Glomerular visceral epithelial cell (primary cell): ENCODE data around the gene GPBP1L1.
"Not testable (repeated sequence)": the region's sequence is repeated elsewhere in the genome, so short reads cannot be mapped to it uniquely, and the experiment has no call there.

Experiments used
- DNase-seq: peaks from one replicate; pipeline ENCODE4 v3.0.0-alpha.2; 2016; ENCODE audit errors: extremely low spot score

Gene GPBP1L1

DNA sequence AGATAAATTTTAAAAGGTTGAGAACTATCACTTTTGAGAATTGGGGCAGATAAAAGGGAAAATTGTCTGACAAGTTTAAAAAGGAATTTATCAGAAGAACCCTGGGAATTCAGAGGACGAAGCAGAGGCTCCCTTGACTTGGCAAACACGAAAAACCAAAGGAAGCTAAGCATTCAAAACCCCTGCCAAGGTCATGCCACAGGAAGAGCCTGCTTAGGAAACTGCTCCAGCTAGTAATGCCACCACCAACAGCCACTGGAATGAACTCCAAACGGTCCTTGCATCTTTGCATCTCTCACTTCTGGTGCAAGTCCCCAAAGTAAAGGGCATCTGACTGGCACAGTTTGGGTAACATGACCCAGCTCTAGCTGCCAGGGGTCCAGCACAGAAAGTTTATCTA lies 7.2 kb downstream of the GPBP1L1 start:
- DNase-seq = peak; percentile 4

DNA sequence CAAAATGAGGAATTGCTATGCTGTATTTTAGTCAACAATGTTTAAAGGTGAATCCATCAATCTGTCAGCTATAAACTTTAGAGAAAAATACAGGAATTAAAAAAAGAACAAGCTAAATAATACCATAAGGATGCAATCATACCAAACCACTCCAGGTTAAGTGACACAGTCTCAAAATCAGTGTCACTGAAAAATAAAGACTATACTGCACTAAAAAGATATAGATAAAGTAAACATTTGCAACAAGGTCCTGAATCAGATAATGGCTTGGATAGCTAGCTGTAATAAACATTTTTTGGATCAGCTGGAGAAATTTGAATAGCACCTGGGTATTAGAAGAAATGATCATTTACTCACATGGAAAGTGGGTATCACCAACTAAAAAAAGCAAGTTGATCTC lies 7.8 kb downstream of the GPBP1L1 start:
- no peak for DNase-seq

DNA sequence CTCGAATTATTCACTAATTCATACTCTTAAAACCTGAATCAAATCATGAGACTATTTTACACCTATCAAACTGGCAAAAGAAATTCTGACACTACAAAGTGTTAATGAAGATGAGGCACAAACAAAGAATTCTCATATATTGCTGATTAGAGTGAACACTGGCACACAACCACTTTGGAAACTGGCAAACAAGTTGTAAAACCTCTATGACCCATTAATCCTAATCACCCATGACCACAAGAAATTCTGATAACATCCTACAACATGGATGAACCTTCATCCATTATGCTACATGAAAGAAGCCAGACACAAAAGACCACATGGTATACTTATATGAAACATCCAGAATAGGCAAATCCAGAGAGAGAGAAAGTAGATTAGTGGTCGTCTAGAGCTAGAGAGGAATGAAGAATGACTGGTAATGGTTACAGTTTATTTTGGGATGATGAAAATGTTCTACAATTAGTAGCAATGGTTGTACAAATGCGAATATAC lies 8.5 kb downstream of the GPBP1L1 start:
- DNase-seq = no peak

DNA sequence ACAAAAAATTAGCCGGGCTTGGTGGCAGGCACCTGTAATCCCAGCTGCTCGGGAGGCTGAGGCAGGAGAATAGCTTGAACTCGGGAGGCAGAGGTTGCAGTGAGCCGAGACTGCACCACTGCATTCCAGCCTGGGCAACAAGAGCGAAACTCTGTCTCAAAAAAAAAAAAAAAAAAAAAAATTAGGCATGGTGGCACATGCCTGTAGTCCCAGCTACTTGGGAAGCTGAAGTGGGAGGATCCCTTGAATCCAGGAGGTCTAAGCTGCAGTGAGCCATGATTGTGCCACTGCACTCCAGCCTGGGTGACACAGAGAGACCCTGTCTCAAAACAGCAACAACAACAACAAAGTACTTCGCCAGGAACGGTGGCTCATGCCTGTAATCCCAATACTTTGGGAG lies 9.8 kb downstream of the GPBP1L1 start:
- not testable (repeated sequence) for DNase-seq

DNA sequence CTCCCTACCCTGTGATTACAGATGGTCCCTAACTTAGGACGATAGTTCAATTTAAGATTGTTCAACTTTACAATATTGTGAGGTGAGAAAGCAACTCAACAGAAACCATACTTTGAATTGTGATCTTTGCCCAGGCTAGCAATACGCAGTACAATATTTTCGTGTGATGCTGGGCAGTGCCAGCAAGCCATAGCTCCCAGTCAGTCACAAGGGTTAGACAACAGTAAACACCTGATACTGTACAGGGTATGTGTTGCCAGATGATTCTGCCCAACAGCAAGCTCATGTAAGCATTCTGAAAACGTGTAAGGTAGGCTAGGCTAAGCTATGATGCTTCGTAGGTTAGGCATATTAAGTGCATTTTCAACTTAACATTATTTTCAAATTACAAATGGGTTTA lies 11.9 kb downstream of the GPBP1L1 start:
- no peak for DNase-seq

DNA sequence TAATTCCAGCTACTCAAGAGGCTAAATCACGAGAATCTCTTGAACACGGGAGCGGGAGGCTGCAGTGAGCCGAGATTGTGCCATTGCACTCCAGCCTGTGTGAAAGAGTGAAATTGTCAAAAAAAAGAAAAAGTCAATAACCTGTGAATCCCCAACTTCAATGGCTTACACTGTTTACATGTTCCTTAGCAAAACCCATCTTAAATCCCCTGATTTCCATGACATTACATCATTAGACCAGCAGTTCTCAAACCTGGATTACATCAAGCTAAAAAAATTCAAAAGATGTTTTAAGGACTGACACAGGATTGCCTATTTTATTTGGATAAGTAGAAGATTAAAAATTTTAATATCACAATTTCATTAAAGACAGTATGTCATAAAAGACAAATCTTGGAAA lies 12.4 kb downstream of the GPBP1L1 start:
- DNase-seq = no peak

DNA sequence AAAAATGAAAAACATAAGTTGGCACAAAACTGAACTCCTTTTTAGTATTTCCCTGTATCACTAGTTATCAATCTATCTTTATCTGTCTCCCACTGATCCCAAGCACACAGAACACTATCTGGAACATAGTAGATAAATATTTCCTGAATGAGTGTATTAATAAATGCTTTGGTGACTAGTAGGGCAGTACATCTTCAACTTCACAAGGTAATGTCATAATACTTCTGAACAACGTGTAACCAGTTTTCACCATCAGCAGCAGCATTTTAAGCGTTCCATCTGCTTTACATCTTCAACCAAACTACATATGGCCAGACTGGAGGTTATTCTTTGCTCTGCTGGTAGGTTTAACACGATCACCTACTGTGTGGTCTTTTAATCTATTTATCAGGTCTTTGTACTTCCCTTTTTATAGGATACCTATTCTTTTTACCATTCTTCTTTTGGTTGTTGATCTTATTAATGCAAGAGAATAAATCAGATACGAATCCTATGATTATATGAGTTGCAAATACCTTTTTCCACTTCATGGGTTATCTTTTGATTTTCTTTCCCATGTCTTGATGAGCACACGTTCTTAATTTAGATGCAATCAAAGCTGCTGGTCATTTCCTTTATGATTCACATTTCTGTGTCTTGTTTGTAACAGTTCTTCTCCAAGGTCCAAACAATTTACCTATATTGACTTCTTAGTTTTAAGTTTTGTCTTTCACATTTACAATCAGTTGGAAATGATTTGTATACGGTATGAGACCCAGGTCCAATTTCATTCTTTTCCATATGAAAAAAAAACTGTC lies 16.3 kb downstream of the GPBP1L1 start:
- no peak for DNase-seq

DNA sequence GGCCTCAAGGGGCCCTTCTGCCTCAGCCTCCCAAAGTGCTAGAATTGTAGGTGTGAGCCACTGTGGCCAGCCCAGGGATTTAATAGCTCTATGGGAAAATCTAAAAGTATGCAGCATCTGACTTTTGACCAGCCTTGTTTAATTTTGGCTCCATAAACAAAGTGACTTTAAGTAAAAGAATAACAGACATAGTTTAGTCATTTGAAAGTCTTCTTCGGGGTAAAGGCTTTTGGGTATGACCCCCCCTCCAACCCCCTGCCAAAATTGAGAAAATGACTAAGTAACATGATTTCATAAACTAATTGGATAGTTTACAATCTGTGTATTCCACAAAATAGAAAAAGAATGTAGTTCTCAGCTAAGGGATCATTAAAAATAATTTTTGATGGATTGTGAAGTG lies 17.0 kb downstream of the GPBP1L1 start:
- no peak for DNase-seq

DNA sequence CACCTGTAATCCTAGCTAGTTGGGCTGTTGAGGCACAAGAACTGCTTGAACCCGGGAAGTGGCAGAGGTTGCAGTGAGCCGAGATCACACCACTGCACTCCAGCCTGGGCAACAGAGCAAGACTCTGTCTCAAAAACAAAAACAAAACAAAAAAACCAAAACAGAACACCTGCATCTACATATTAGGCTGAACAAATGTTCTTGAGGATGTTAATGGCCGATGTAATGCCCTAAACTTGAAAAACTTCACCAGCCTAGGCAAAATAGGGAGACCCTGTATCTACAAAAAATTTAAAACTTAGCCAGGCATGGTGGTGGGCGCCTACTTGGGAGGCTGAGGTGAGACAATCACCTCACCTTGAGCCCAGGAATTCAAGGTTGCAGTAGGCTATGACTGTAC lies 17.8 kb downstream of the GPBP1L1 start:
- DNase-seq = no peak

DNA sequence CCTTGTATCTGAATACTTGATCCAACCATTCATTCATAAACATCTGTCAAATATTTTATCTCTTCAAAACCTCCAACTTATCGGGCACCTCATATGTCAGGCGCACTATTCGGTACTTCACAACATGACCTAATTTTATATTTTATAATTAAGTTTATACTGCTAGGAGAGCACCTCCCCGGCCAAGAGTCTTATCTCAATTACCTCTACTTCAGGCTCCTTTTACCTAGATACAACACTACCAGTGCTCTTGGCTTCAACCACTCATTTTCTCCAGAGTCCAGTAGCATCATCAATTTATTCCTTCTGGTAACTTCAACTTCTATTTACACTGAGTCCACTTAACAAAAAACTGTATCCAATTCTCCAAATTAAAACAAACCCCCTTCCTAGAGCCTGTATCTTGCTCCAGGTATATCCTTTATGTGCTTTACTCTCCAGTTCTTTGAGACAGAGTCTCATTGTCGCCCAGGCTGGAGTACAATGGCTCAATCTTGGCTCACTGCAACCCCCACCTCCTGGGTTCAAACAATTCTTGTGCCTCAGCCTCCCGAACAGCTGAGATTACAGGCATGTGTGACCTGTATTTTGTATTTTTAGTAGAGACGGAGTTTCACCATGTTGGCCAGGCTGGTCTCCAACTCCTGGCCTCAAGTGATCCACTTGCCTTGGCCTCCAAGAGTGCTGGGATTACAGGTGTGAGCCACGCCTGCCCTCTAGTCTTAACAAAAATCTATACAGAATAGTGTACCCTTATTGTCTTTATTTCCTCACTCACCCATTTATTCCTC lies 18.8 kb downstream of the GPBP1L1 start:
- DNase-seq = no peak

DNA sequence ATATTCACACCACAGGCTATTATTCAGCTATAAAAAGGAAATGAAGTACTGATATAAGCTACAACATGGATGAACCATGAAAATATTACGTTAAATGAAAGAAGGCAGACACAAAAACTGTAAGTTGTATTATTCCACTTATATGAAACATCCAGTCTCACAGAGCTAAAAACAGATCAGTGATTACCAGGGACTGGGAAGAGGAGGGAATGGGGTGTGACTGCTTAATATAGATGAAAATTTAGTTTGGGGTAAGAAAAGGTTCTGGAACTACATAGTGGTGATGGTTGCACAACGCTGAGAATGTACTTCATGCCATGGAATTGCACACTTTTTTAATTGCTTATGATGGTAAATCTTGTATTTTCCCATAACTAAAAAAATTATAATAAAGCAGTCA lies 19.5 kb downstream of the GPBP1L1 start:
- no peak for DNase-seq

DNA sequence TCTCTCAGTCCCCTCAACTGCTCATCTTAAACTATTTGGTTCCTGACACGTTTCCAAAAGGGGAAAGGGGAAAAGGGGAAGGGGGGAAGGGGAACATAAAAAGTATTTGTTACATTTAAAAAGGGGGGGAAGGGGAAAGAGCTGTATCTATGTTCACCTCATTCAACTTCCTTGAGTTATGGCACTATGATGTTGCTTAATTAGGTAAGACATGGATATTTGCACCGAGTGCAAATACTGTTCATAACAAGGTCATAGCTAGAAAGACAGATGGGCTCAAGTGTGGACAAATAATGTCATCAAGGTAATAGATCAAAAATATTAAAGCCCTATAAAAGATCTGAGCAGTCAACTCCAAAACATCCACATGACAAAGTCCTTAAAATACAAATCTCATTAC lies 26.0 kb downstream of the GPBP1L1 start:
- DNase-seq = no peak

DNA sequence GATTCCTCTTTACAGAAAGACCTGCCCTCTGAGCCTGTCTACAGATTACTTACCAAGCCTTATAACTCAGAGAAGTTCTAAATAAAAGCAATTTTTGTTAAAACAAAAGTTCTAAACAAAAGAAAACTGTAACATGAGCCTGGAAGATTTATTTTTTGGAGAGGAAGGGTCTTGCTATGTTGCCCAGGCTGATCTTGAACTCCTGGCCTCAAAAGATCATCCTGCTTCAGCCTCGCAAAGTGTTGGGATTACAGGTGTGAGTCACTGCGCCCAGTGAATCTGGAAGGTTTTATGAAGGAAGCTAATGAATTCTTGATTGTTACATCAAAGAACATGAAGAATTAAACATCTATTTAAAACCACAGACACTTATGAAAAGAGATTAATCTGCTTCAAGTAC lies 27.1 kb downstream of the GPBP1L1 start:
- no peak for DNase-seq

DNA sequence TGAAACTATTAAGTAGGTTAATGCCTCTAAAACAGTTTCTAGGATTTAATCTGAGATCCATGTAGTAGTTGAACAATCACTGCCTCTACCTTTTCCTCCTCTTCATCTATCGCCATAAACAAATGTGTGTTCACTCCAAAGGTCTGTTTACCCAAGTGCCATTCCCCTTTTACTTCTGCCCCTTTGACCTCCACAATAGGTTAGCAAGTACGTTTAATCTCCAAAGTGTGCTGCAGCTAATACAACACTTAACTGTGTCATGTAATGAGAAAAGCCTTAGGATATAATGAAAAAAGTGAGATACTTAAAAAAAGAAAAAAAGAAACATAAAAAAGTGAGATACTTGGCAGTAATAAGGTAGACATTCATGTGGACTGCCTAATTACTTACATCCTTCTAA lies 28.2 kb downstream of the GPBP1L1 start:
- no peak for DNase-seq

DNA sequence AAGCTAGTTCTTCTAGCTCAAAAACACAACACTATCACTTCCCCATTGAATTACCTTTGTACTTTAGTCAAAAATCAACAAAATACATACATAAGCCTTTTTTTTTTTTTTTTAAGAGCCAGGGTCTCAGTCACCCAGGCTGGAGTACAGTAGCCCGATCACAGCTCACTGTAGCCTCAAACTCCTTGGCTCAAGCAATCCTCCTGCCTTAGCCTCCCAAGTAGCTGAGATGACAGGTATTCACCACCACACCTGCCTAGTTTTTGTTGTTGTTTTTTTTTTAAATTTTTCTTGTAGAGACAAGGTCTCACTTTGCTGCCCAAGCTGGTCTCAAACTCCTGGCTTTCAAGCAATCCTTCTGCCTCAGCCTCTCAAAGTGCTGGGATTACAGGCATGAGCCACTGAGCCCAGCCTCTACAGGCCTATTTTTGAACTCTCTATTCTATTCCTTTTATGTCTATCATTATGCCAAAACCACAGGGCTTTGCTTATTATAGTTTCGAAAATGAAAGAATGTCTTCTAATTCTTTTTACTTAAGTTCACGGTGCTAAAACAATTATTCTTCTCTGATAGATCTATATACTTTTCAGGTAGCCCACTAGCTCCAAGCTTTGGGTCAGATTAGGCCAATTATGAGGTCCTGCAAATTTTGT lies 29.6 kb downstream of the GPBP1L1 start:
- no peak for DNase-seq

DNA sequence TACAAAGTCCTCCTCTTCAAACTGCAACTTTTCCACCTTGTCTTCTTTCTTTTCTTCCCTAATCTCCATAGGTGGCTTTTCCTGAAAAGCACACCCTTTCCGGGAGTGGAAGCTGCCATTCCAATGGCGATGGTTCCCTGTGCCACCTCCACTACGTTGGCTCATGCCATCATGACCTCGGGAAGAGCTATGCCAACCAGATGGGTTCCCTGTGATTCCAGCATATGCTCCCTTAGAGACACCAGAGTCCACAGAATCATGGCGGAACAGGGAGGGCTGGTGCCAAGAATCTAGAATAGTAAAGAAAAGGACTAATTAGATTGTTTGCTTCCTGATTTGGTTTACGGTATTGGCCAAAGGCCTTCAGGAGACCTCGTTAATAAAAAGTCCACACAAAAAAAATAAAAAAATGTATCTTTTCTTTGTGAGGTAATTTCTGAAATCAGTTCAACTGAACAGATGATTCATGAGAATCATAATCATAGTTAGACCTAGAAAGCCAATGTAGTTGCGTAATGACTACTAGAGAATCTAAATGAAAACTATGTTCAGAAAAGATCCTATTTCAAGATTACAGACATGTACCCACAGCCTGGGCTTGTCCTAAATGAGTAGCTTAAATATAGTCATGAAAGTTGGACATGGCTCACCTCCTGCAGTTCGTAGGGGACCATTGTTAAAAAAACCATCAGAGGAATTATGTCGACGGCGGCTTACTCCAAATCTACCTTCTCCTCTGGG lies 31.6 kb downstream of the GPBP1L1 start:
- DNase-seq = no peak

DNA sequence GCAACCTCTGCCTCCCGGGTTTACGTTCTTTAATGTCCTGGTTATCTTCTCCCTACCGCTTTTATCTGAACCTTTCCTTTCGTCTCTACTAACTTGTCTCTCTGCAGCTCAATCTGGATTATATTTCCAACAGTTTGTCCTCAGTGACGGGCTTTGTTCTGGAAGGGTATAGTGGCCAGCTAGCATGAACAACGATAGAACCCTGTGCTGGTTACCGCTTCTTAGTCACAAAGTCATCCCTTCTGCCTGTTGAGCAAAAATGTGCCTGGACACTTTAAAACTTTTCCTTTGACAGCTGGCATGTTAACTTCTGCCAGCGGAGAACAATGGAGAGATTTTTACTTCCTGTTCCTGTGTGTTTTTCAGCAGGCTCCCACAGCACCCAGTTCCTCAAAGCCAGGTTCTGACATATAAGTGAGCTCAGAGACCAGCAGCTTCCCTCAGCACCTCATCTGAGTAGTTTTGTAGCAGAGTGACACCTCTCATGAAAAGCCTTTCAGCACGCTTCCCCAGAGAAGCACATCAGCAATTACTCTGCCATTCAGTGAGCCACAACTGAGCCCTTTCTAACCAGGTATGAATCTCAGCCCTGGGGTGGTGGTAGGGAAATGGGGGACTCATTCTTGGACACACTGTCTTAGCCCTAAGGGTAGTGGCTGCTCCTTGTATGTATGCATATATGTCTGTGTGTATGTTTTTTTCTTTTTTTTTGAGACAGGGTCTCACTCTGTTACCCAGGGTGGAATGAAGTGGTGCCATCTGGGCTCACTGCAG lies 38.9 kb downstream of the GPBP1L1 start:
- DNase-seq = no peak

DNA sequence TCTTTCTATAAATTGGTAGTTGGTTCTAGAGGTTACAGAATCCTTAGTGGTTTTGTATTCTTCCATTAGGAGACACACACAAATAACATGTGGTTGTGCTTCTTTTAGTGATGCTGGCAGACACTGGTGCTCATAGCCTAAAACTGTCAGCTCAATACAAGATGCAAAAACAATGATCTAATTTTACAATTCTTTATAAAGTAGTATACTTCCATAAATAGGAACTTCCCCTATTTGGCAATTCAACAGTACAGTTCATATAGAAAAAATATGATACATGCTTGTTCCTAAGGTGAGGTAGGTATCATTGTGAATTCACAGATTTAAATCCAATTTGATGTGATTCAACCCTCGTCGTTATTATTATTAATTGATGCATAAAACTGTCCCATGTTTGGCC lies 41.7 kb downstream of the GPBP1L1 start:
- DNase-seq = no peak

DNA sequence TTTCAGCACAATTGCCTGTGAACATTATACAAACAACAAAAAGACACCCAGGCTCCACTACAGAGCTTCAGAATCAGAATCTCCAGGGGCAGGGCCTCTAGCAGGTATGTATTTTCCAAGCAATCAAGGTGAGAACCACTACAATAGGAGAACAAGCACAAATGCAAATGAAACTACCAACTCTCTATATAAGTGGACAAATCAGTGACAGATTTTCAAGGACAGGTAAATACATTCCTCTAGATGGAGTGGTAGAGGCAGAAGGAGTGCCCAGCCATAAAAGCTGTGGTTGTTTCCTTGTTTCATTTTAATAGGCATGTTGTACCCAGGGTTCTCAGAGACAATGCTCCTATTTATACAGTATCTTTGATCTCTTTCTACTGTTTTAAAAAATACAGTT lies 42.4 kb downstream of the GPBP1L1 start:
- DNase-seq = no peak

DNA sequence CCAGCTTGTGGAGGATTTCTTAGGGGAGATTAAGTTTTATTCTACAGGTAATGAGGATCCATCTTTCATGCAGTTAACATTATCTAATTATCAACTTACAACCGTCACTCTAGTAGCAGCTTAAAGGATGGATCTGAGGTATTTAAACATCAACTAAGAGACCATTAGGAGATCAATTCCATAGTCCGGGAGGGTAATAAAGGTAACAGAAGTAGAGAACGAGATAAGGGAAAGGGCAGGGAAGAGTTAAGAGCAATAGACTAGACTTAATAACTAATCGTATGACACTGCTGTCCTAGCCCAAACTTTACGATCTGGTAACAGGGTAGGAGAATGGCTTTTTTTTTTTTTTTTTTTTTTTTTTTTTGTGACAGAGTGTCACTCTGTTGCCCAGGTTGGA lies 43.0 kb downstream of the GPBP1L1 start:
- DNase-seq = no peak

DNA sequence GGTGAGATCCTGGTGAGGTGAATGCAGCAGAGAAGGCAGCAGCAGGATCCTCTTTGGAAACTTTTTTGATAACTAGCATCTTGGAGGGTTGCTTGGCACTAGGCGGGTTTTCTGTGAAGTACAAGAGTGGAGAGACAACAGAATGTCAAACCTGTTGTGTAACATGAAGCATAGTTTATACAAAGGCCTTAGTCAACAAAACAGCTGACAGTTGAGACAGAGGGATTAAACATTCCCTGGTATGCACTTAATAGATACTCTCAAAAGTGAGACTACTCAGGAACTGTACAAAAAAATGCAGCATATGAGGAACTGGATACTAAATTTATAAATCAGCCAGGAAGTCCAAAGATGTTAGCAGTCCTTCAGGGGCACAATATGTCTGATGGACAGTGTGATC lies 46.0 kb downstream of the GPBP1L1 start:
- no peak for DNase-seq
